ENCODE results near the gene CNIH4. TPM values are rescaled to one million over a fixed set of nuclear protein-coding genes. Genes with fewer than 3 reads are reported as not detected.
"Not testable (repeated sequence)": the region's sequence is repeated elsewhere in the genome, so short reads cannot be mapped to it uniquely, and the experiment has no call there.

Gene CNIH4
- total RNA-seq, 1 experiment from 2014 or later, result 66.2 TPM

GRCh38 chr1:224348137-224348536 lies 8.5 kb upstream of the CNIH4 start:
- no peak for DNase-seq (ENCODE audit: low spot score)

- DNase-seq (ENCODE audit: low spot score), result not testable (repeated sequence)
These were observed 7.0 kb upstream of the CNIH4 start for GRCh38 chr1:224349716-224350115.

DNA sequence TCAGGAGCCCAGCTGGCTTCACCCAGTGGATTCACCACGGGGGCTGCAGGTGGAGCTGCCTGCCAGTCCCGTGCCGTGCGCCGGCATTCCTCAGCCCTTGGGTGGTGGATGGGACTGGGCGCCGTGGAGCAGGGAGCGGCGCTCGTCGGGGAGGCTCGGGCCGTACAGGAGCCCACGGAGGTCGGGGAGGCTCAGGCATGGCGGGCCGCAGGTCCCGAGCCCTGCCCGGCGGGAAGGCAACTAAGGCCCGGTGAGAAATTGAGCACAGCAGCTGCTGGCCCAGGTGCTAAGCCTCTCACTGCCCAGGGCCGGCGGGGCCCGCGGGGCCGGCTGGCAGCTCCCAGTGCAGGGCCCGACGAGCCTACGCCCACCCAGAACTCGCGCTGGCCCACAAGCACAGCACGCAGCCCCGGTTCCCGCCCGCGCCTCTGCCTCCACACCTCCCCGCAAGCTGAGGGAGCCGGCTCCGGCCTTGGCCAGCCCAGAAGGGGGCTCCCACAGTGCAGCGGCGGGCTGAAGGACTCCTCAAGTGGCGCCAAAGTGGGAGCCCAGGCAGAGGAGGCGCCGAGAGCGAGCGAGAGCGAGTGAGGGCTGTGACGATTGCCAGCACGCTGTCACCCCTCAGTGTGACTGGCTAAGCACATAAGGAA lies 4.1 kb upstream of the CNIH4 start:
- DNase-seq (ENCODE audit: low spot score), result not testable (repeated sequence)

GRCh38 chr1:224353975-224354925 lies 2.4 kb upstream of the CNIH4 start:
- no peak for DNase-seq (ENCODE audit: low spot score)

GRCh38 chr1:224357626-224358124 lies 996 bp downstream of the CNIH4 start:
- no peak for DNase-seq (ENCODE audit: low spot score)

DNA sequence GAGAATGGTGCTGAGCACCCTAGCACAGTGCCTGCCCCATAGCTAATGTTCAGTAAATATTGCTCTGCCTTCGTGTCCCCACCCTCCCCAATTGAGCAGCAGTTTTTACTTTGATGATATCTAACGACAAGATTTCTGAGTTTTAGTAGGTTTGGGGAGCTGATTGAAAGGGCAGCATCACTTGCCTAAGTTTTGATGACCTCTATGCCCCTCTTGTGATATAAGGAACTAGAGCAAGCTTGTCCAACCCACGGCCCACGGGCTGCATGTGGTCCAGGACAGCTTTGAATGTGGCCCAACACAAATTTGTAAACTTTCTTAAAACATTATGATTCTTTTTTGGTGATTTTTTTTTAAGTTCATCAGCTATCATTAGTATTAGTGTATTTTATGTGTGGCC lies 1.6 kb downstream of the CNIH4 start:
- no peak for DNase-seq (ENCODE audit: low spot score)

- no peak for DNase-seq (ENCODE audit: low spot score)
These were observed 2.5 kb downstream of the CNIH4 start for GRCh38 chr1:224359207-224359606.

DNA sequence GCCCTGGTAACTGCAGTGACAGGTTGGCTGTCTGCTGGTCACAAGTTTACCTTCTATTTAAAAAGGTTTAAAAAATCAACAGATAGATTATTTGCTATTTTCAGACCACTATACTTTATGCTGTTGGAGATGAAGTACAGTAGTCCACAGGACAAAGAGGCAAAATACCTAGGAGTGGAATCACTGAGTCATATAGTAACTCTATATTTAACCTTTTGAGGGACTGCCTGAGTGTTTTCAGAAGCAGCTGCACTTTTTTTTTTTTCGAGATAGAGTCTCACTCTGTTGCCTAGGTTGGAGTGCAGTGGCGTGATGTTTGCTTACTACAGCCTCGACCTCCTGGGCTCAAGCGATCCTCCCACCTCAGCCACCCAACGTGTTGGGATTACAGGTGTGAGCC lies 11.7 kb downstream of the CNIH4 start:
- DNase-seq (ENCODE audit: low spot score), result no peak

DNA sequence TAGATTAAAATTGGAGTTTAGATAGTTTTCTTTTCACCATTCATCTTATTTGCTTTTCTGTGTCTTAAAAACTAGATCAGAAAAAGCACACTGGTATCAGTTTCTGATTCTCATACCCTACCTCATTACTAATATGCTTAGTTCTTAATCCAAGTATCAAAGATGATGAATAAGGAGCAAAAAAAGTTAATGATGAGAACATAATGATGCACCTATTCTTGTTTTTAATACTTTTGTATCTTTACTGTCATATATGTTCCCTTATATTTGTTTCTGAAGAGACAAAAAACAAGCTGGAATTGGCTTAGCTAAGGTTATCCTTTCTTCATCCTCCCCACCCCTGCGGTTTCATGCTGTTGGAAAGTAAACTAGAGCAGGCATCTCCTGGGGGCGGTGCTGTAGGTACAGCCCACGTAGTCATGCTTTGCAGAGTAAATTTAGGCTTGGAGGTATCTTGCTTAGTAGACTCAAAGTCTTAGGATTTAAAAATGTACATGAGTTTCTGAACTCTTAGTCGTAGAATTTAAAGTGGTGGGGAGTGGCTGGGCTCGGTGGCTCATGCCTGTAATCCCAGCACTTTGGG lies 16.4 kb downstream of the CNIH4 start:
- DNase-seq (ENCODE audit: low spot score), result no peak

- no peak for DNase-seq (ENCODE audit: low spot score)
These were observed 18.4 kb downstream of the CNIH4 start for GRCh38 chr1:224375059-224375458.

GRCh38 chr1:224377676-224378006 lies 21.0 kb downstream of the CNIH4 start:
- peak; percentile 51 for DNase-seq (ENCODE audit: low spot score)

DNA sequence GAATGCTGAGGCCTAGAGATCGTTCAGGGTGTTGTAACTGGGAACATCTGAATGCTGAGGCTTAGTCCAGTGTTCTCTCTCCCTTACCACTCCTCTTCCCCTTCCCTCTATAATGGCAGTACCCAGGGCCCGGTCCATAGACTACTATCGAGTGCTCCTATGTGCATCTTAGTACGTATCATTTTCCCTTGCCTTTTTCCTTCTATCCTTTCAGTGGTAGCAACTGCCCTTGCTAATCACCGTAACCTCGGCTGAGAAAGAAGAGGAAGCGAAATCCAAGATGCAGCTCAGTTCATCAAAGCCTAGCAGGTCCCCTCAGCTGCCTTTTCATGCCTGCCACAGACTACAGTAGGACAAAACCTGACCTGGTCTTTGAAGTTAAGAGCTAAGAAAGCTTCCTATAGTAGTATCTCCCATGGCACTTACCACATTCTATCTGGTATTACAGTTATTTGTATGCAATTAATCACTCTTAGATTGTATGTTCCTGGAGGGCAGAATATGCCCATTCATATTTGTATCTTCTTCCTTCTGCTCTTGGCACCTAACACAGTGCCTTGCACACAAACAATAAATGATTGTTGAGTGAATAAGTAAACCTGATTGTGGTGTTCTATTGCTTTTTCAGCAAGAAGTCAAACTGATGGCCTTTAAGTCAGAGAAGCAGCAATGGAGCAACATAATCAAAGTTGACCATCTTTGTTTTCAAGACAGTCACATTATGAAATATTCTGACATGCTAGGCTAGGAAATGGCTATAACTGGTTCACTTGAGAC lies 22.4 kb downstream of the CNIH4 start:
- DNase-seq (ENCODE audit: low spot score), result no peak

- DNase-seq (ENCODE audit: low spot score), result no peak
These were observed 23.3 kb downstream of the CNIH4 start for GRCh38 chr1:224380003-224380402.

GRCh38 chr1:224381880-224382548 lies 25.3 kb downstream of the CNIH4 start:
- DNase-seq (ENCODE audit: low spot score), result no peak

DNA sequence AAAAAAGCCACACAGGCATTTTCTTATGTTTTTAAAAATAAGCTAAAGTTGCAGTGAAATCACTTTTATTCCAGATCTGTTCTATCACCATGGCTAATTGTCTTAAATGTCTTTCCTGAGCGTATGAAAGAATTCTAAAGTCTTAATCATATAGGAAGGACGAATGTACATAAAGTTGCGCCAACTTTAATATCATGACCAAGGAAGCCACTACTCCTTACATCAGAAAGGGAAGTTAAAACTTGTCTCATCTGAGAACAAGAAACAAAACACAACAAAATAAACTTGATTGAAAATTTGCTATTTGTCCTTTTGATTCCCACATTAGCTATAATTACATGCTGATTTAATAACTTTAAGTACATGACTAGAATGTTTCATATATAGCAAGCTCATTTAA lies 26.5 kb downstream of the CNIH4 start:
- no peak for DNase-seq (ENCODE audit: low spot score)

DNA sequence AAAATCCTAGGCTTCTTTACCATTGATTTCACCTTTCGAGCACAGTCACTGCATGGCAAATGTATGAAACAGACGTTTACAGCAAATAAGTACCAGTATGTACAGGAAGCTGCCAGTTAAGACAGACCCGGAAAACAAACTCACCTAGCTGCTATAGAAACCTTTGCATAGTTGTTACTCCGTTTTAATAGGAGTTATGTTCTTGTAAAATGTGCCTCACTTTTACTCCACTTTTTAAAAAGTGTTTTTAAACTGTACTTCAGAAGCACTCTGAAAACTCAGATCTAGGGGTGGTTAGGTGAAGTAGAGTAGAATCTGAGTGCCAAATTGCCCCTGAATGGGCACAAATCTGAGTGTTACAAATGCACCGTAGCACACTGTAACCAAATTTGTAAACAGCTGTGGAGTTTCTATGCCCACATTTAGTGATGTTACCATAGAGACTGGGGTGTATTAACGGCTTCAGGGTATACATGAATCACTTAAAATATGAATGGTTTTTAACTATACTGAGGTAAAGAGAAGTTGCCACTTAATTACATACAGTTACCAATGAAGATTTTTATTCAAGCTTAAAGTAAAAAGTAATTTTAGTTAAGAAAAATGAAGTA lies 30.7 kb downstream of the CNIH4 start:
- no peak for DNase-seq (ENCODE audit: low spot score)

GRCh38 chr1:224387943-224388342 lies 31.3 kb downstream of the CNIH4 start:
- no peak for DNase-seq (ENCODE audit: low spot score)

DNA sequence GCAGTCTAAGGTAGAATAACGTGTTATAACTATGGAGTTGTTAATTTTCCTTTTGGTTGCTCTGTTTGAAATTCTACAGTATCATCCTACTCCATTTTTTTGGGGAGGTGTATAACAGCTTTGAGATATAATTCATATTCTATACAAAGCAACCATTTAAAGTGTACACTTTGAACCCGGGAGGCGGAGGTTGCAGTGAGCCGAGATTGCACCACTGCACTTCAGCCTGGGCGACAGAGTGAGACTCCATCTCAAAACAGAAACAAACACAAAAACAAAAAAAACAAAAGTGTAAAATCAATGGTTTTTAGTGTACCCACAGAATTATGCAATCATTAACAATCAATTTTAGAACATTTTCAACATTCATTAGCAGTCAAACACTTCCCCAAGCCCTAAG lies 33.8 kb downstream of the CNIH4 start:
- DNase-seq (ENCODE audit: low spot score), result no peak

- DNase-seq (ENCODE audit: low spot score), result no peak
These were observed 36.0 kb downstream of the CNIH4 start for GRCh38 chr1:224392411-224393249.

GRCh38 chr1:224393294-224393693 lies 36.6 kb downstream of the CNIH4 start:
- DNase-seq (ENCODE audit: low spot score), result no peak

Data from H4 (cell line).